ENCODE data around the gene BRSK1.

DNA sequence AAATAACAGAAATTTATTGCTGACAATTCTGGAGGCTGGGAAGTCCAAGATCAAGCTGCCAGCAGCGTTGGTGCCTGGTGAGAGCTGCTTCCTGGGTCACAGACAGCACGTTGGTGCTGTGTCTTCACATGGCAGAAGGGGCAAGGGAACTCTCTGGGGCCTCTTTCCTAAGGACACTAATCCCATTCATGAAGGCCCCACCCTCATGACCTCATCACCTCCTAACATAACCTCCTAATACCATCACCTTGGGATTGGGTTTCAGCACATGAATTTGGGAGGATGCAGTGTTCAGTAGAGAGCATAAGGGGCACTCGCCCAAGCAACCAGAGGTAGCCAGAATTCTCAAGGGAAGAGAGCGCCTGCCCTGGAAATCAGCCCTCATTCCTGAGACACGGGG is 25.7 kb downstream of the BRSK1 start:
- TF ChIP-seq EZH2 (IDR thresholded peaks at IDR 0.05; ENCODE audit: low read length, missing control alignments), result no peak
- TF ChIP-seq, protein P1, sequence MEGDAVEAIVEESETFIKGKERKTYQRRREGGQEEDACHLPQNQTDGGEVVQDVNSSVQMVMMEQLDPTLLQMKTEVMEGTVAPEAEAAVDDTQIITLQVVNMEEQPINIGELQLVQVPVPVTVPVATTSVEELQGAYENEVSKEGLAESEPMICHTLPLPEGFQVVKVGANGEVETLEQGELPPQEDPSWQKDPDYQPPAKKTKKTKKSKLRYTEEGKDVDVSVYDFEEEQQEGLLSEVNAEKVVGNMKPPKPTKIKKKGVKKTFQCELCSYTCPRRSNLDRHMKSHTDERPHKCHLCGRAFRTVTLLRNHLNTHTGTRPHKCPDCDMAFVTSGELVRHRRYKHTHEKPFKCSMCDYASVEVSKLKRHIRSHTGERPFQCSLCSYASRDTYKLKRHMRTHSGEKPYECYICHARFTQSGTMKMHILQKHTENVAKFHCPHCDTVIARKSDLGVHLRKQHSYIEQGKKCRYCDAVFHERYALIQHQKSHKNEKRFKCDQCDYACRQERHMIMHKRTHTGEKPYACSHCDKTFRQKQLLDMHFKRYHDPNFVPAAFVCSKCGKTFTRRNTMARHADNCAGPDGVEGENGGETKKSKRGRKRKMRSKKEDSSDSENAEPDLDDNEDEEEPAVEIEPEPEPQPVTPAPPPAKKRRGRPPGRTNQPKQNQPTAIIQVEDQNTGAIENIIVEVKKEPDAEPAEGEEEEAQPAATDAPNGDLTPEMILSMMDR (conservative IDR thresholded peaks at IDR 0.05 in 1 of 2, IDR thresholded peaks at IDR 0.05 in 1 of 2; ENCODE audit: low read depth in 1 of 2, low read length in 2 of 2), result no peak

Measured in fibroblast of lung (primary cell).